K562 (cell line): ENCODE measurements around the gene IL2RG. TPM values are rescaled to one million over a fixed set of nuclear protein-coding genes. Genes with fewer than 3 reads are reported as not detected.
A peak's percentile ranks its signal among the peaks of the same experiment; 100 is the strongest.

ENCODE experiments used
- C11orf30 ChIP-seq: fragments of 450-650 bp; IDR thresholded peaks from 2 replicates; pipeline ENCODE4 v1.6.1; 2016; ENCODE audit warnings: low read depth, mild to moderate bottlenecking
- HMG20A ChIP-seq: fragments of 450-650 bp; formaldehyde crosslinking; conservative IDR thresholded peaks from 2 replicates; pipeline ENCODE4 v1.4.0; 2020; ENCODE audit warnings: mild to moderate bottlenecking, mixed read lengths
- MCM2 ChIP-seq: fragments of 450-650 bp; IDR thresholded peaks from 2 replicates; pipeline ENCODE4 v1.6.1; 2017; ENCODE audit warnings: low read depth, mild to moderate bottlenecking
- RBM39 ChIP-seq: fragments of 200-400 bp; formaldehyde crosslinking; optimal IDR thresholded peaks from 2 replicates; pipeline ENCODE3; 2018; ENCODE audit warnings: low read depth, low read length
- STAT5B ChIP-seq: fragments of 250-450 bp; sonication (Bioruptor Pico); IDR thresholded peaks from 2 replicates; pipeline ENCODE4 v1.8.0; 2021; ENCODE audit warnings: mild to moderate bottlenecking, inconsistent platforms
- TFAM ChIP-seq: fragments of 250-450 bp; sonication (Bioruptor Pico); conservative IDR thresholded peaks from 2 replicates; pipeline ENCODE4 v1.5.0; 2021; ENCODE audit warnings: mild to moderate bottlenecking, moderate library complexity
- ZNF263 ChIP-seq: sonication (generic); formaldehyde crosslinking; IDR thresholded peaks from 2 replicates; pipeline ENCODE4 v1.8.0; 2022; ENCODE audit warnings: mild to moderate bottlenecking, missing genetic modification reagents, borderline replicate concordance
- polyA plus RNA-seq, 8 experiments: library from polyadenylated mRNA; depleted of rRNA in 4 of 8; stranded (reverse) in 5 of 8; unstranded in 3 of 8; fragments of >200 nt; fragmentation: Nextera tagmentation in 2 of 8; fragmentation: Illumina TruSeq in 1 of 8; extraction: Ambion mirVana in 2 of 8; extraction: Trizol in 1 of 8; gene quantifications; 2 replicates each; pipeline versions ENCODE4 v1.2.1 to v1.2.3, GENCODE V29; 2011 to 2014; ENCODE audit warnings: inconsistent platforms in 1 of 8, missing spikeins in 1 of 8
- total RNA-seq, 7 experiments: library from RNA; depleted of rRNA in 6 of 7; stranded (reverse); fragments of >200 nt in 6 of 7; fragmentation: Illumina TruSeq in 2 of 7; extraction: Trizol in 2 of 7; gene quantifications; 2 replicates each; pipeline versions ENCODE4 v1.2.1 to v1.2.3, GENCODE V29; 2011 to 2021; ENCODE audit warnings: low replicate concordance in 1 of 7
- TF ChIP-seq, protein P1 (sequence below): fragments of 450-650 bp; IDR thresholded peaks from 2 replicates; pipeline ENCODE4 v1.6.1; 2016; ENCODE audit warnings: mild to moderate bottlenecking, moderate library complexity
- TF ChIP-seq, protein P2 (sequence below): fragments of 200-800 bp; sonication (Bioruptor generic); IDR thresholded peaks from 2 replicates; pipeline ENCODE4 v1.6.1; 2016; ENCODE audit warnings: missing genetic modification characterization, missing compliant biosample characterization

Gene IL2RG
- total and polyA plus RNA-seq, 9 of the 15 experiments (the other 6 are each of a cell fraction or from before 2014, with no cell fraction given): 5.5 to 55.4 (median 19.7) TPM

DNA sequence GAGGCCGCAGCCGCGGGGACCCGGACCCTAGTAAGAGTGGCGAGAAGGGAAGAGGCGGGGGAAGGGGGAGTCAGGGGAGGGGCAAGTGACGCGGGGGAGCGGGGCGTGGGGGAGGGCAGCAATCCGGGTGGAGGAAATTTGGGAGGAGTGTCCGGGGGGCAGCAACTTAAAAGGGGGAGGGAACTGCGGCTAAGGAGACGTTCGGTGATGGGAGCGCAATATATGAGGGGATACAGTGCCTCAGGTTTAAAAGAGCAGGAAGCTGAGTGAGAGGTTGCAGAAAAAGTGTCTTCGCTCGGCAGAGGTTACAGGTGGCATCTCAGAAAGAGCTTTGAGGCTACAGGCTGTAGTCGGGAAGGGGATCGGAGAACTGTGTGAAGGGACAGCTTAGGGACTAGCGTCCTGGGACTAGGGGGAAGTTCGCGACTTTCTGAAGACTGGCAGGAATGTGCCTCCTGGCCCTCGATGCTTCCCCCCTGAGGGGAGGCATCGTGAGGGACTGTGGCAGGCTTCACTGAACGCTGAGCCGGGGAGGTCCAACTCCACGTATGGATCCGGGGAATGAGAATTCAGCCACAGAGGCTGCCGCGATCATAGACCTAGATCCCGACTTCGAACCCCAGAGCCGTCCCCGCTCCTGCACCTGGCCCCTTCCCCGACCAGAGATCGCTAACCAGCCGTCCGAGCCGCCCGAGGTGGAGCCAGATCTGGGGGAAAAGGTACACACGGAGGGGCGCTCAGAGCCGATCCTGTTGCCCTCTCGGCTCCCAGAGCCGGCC, 15.2 kb downstream of the IL2RG start (continued):
- TF ChIP-seq, protein P1, sequence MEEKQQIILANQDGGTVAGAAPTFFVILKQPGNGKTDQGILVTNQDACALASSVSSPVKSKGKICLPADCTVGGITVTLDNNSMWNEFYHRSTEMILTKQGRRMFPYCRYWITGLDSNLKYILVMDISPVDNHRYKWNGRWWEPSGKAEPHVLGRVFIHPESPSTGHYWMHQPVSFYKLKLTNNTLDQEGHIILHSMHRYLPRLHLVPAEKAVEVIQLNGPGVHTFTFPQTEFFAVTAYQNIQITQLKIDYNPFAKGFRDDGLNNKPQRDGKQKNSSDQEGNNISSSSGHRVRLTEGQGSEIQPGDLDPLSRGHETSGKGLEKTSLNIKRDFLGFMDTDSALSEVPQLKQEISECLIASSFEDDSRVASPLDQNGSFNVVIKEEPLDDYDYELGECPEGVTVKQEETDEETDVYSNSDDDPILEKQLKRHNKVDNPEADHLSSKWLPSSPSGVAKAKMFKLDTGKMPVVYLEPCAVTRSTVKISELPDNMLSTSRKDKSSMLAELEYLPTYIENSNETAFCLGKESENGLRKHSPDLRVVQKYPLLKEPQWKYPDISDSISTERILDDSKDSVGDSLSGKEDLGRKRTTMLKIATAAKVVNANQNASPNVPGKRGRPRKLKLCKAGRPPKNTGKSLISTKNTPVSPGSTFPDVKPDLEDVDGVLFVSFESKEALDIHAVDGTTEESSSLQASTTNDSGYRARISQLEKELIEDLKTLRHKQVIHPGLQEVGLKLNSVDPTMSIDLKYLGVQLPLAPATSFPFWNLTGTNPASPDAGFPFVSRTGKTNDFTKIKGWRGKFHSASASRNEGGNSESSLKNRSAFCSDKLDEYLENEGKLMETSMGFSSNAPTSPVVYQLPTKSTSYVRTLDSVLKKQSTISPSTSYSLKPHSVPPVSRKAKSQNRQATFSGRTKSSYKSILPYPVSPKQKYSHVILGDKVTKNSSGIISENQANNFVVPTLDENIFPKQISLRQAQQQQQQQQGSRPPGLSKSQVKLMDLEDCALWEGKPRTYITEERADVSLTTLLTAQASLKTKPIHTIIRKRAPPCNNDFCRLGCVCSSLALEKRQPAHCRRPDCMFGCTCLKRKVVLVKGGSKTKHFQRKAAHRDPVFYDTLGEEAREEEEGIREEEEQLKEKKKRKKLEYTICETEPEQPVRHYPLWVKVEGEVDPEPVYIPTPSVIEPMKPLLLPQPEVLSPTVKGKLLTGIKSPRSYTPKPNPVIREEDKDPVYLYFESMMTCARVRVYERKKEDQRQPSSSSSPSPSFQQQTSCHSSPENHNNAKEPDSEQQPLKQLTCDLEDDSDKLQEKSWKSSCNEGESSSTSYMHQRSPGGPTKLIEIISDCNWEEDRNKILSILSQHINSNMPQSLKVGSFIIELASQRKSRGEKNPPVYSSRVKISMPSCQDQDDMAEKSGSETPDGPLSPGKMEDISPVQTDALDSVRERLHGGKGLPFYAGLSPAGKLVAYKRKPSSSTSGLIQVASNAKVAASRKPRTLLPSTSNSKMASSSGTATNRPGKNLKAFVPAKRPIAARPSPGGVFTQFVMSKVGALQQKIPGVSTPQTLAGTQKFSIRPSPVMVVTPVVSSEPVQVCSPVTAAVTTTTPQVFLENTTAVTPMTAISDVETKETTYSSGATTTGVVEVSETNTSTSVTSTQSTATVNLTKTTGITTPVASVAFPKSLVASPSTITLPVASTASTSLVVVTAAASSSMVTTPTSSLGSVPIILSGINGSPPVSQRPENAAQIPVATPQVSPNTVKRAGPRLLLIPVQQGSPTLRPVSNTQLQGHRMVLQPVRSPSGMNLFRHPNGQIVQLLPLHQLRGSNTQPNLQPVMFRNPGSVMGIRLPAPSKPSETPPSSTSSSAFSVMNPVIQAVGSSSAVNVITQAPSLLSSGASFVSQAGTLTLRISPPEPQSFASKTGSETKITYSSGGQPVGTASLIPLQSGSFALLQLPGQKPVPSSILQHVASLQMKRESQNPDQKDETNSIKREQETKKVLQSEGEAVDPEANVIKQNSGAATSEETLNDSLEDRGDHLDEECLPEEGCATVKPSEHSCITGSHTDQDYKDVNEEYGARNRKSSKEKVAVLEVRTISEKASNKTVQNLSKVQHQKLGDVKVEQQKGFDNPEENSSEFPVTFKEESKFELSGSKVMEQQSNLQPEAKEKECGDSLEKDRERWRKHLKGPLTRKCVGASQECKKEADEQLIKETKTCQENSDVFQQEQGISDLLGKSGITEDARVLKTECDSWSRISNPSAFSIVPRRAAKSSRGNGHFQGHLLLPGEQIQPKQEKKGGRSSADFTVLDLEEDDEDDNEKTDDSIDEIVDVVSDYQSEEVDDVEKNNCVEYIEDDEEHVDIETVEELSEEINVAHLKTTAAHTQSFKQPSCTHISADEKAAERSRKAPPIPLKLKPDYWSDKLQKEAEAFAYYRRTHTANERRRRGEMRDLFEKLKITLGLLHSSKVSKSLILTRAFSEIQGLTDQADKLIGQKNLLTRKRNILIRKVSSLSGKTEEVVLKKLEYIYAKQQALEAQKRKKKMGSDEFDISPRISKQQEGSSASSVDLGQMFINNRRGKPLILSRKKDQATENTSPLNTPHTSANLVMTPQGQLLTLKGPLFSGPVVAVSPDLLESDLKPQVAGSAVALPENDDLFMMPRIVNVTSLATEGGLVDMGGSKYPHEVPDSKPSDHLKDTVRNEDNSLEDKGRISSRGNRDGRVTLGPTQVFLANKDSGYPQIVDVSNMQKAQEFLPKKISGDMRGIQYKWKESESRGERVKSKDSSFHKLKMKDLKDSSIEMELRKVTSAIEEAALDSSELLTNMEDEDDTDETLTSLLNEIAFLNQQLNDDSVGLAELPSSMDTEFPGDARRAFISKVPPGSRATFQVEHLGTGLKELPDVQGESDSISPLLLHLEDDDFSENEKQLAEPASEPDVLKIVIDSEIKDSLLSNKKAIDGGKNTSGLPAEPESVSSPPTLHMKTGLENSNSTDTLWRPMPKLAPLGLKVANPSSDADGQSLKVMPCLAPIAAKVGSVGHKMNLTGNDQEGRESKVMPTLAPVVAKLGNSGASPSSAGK: peak; percentile 8; the same call in 1 of the 2 replicates
- TF ChIP-seq, protein P2, sequence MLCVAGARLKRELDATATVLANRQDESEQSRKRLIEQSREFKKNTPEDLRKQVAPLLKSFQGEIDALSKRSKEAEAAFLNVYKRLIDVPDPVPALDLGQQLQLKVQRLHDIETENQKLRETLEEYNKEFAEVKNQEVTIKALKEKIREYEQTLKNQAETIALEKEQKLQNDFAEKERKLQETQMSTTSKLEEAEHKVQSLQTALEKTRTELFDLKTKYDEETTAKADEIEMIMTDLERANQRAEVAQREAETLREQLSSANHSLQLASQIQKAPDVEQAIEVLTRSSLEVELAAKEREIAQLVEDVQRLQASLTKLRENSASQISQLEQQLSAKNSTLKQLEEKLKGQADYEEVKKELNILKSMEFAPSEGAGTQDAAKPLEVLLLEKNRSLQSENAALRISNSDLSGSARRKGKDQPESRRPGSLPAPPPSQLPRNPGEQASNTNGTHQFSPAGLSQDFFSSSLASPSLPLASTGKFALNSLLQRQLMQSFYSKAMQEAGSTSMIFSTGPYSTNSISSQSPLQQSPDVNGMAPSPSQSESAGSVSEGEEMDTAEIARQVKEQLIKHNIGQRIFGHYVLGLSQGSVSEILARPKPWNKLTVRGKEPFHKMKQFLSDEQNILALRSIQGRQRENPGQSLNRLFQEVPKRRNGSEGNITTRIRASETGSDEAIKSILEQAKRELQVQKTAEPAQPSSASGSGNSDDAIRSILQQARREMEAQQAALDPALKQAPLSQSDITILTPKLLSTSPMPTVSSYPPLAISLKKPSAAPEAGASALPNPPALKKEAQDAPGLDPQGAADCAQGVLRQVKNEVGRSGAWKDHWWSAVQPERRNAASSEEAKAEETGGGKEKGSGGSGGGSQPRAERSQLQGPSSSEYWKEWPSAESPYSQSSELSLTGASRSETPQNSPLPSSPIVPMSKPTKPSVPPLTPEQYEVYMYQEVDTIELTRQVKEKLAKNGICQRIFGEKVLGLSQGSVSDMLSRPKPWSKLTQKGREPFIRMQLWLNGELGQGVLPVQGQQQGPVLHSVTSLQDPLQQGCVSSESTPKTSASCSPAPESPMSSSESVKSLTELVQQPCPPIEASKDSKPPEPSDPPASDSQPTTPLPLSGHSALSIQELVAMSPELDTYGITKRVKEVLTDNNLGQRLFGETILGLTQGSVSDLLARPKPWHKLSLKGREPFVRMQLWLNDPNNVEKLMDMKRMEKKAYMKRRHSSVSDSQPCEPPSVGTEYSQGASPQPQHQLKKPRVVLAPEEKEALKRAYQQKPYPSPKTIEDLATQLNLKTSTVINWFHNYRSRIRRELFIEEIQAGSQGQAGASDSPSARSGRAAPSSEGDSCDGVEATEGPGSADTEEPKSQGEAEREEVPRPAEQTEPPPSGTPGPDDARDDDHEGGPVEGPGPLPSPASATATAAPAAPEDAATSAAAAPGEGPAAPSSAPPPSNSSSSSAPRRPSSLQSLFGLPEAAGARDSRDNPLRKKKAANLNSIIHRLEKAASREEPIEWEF: no peak
- TF ChIP-seq TFAM (CRISPR knock-in tag): no peak
- no peak for TF ChIP-seq STAT5B
- no peak for TF ChIP-seq RBM39
- TF ChIP-seq C11orf30: no peak
- TF ChIP-seq ZNF263 (CRISPR knock-in tag): no peak
- no peak for TF ChIP-seq MCM2
- TF ChIP-seq HMG20A (CRISPR knock-in tag): no peak
